ENCODE data around the gene KLF6.

DNA sequence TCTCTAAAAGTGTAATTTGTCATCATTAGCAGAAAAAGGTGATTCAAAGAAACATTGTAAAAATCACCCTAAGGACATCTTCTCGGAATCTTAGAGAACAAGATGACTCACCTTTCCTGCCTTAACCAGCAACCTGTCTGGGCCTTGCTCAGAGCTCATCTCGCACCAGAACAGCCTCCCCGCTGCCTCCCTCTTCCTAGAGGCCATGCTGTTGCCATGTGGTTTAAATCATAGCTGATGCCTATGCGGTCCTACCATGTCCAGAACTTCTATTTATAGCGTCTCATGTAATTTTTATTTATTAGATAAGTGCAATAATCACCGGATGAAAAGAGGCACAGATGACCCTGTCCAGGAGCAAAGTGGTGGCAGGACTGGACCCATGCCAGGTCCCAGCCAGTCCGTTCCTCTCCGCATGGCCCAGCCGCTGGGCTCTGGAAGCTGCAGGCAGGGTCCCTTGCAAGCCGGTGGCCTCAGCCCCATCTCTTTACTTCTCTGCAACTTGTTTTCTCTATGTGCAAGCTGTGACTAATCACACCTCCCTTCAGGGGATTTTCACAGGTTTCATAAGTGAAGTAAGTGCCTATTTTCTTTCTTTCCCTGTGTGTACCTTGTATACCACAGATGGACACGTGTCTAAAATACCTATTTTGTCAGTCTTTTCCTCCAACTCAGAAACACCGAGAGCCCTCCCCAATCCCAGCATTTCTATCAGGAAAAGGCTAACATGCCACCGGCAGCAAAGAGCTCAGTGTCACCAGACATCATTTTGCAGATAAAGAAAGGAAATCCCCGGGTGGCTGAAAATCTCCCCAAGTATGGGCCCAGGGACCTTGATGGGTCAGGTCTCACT lies 27.1 kb downstream of the KLF6 start:
- TF ChIP-seq, protein P1, sequence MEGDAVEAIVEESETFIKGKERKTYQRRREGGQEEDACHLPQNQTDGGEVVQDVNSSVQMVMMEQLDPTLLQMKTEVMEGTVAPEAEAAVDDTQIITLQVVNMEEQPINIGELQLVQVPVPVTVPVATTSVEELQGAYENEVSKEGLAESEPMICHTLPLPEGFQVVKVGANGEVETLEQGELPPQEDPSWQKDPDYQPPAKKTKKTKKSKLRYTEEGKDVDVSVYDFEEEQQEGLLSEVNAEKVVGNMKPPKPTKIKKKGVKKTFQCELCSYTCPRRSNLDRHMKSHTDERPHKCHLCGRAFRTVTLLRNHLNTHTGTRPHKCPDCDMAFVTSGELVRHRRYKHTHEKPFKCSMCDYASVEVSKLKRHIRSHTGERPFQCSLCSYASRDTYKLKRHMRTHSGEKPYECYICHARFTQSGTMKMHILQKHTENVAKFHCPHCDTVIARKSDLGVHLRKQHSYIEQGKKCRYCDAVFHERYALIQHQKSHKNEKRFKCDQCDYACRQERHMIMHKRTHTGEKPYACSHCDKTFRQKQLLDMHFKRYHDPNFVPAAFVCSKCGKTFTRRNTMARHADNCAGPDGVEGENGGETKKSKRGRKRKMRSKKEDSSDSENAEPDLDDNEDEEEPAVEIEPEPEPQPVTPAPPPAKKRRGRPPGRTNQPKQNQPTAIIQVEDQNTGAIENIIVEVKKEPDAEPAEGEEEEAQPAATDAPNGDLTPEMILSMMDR (IDR thresholded peaks at IDR 0.05; ENCODE audit: low read depth, low read length, poor library complexity, severe bottlenecking), result no peak
- no peak for TF ChIP-seq EZH2phosphoT487 (IDR thresholded peaks at IDR 0.05; ENCODE audit: borderline replicate concordance, low read length)

All from DOHH2 (cell line).